GM19438 (cell line): ENCODE measurements around the gene CCND3.

Experiments
- ATAC-seq: cut with Tn5 transposase; IDR thresholded peaks from one replicate; pipeline ENCODE4 v1.9.1; 2021; ENCODE audit warnings: low read depth; ENCODE audit not compliant: unreplicated experiment

CCND3 gene

GRCh38 chr6:41927253-41927652 lies 14.4 kb downstream of the CCND3 start:
- no peak for ATAC-seq

- no peak for ATAC-seq
Observed at GRCh38 chr6:41922154-41922553, 19.5 kb downstream of the CCND3 start.

GRCh38 chr6:41921712-41921998 lies 20.0 kb downstream of the CCND3 start:
- peak; percentile 7 for ATAC-seq

- peak; percentile 91 for ATAC-seq
Observed at GRCh38 chr6:41920921-41921711, 20.5 kb downstream of the CCND3 start, which contains the start of the genes BYSL and MED20. Gene BYSL, plus strand, starts transcription at chr6:41921499. Its CDS starts 64 bp downstream, at chr6:41921563. Gene MED20, minus strand, starts transcription at chr6:41921139. Its CDS starts 121 bp downstream, at chr6:41921018.

GRCh38 chr6:41917528-41917927 lies 24.1 kb downstream of the CCND3 start:
- ATAC-seq, result no peak

GRCh38 chr6:41914869-41915530 lies 26.6 kb downstream of the CCND3 start:
- no peak for ATAC-seq

- ATAC-seq, result no peak
Observed at GRCh38 chr6:41914343-41914742, 27.3 kb downstream of the CCND3 start.

- ATAC-seq, result no peak
Observed at GRCh38 chr6:41909727-41910126, 31.9 kb downstream of the CCND3 start.

GRCh38 chr6:41901882-41902519 lies 39.6 kb downstream of the CCND3 start:
- ATAC-seq, result no peak

GRCh38 chr6:41900861-41901260 lies 40.7 kb downstream of the CCND3 start:
- ATAC-seq, result no peak

- ATAC-seq, result no peak
Observed at GRCh38 chr6:41896281-41896680, 45.3 kb downstream of the CCND3 start.

GRCh38 chr6:41895300-41896233 lies 46.0 kb downstream of the CCND3 start, which contains the start of gene USP49:
Gene USP49, minus strand, starts transcription at chr6:41895375. Its CDS starts 88,392 bp downstream, at chr6:41806983.
- ATAC-seq, result peak; percentile 79

- ATAC-seq, result peak; percentile 35
Observed at GRCh38 chr6:41894366-41895299, 47.0 kb downstream of the CCND3 start.

GRCh38 chr6:41892921-41893564 lies 48.6 kb downstream of the CCND3 start:
- ATAC-seq, result no peak

- no peak for ATAC-seq
Observed at GRCh38 chr6:41887331-41887751, 54.3 kb downstream of the CCND3 start.

- no peak for ATAC-seq
Observed at GRCh38 chr6:41885930-41886329, 55.7 kb downstream of the CCND3 start.

GRCh38 chr6:41884957-41885356 lies 56.7 kb downstream of the CCND3 start:
- ATAC-seq, result no peak
